ENCODE results near the gene TMPRSS3. TPM values are rescaled to one million over a fixed set of nuclear protein-coding genes. Genes with fewer than 3 reads are reported as not detected.

TMPRSS3 gene
- total and polyA plus RNA-seq, 9 of the 15 experiments (the other 6 are each of a cell fraction or from before 2014, with no cell fraction given), result 0.07 TPM; not detected in 8

GRCh38 chr21:42411197-42411869 is 15.5 kb upstream of the TMPRSS3 start (continued):
- TF ChIP-seq, protein P1, sequence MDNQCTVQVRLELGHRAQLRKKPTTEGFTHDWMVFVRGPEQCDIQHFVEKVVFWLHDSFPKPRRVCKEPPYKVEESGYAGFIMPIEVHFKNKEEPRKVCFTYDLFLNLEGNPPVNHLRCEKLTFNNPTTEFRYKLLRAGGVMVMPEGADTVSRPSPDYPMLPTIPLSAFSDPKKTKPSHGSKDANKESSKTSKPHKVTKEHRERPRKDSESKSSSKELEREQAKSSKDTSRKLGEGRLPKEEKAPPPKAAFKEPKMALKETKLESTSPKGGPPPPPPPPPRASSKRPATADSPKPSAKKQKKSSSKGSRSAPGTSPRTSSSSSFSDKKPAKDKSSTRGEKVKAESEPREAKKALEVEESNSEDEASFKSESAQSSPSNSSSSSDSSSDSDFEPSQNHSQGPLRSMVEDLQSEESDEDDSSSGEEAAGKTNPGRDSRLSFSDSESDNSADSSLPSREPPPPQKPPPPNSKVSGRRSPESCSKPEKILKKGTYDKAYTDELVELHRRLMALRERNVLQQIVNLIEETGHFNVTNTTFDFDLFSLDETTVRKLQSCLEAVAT (IDR thresholded peaks at IDR 0.05), result peak in 1 of 2 experiments; percentile 50; a peak in 1 of 4 replicates
- TF ChIP-seq TOE1 (IDR thresholded peaks at IDR 0.05; ENCODE audit: borderline replicate concordance) (no peak; the same call in 1 of the 2 replicates), TOE1 (CRISPR knock-in tag; IDR thresholded peaks at IDR 0.05; ENCODE audit: borderline replicate concordance, low read depth) (no peak), RAD21 (CRISPR knock-in tag; conservative IDR thresholded peaks at IDR 0.05 in 1 of 2, IDR thresholded peaks at IDR 0.05 in 1 of 2) (peak in 1 of 2 experiments; percentile 36; a peak in 2 of 4 replicates), HDAC1 (IDR thresholded peaks at IDR 0.05) (peak in 1 of 2 experiments; percentile 57; a peak in 1 of 4 replicates), NFRKB (IDR thresholded peaks at IDR 0.05; ENCODE audit: low read depth) (peak; percentile 52; the same call in 1 of the 2 replicates), MECOM (CRISPR knock-in tag; IDR thresholded peaks at IDR 0.05) (no peak), TSC22D4 (tag; IDR thresholded peaks at IDR 0.05) (0 out of 2 replicates have a peak, but pooled peaks have one; percentile 34), HLTF (IDR thresholded peaks at IDR 0.05) (0 out of 2 replicates have a peak, but pooled peaks have one; percentile 45), FOXK2 (conservative IDR thresholded peaks at IDR 0.05 in 1 of 2, IDR thresholded peaks at IDR 0.05 in 1 of 2; ENCODE audit: low read depth in 2 of 2) (peak in 1 of 2 experiments; percentile 30; a peak in 1 of 4 replicates), ARID2 (IDR thresholded peaks at IDR 0.05) (0 out of 2 replicates have a peak, but pooled peaks have one; percentile 23), LARP7 (IDR thresholded peaks at IDR 0.05) (peak; percentile 34; the same call in 1 of the 2 replicates), RHOXF2B (CRISPR knock-in tag; conservative IDR thresholded peaks at IDR 0.05) (no peak), ARHGAP35 (IDR thresholded peaks at IDR 0.05; ENCODE audit: partially characterized antibody) (peak; percentile 69), PHF20 (IDR thresholded peaks at IDR 0.05; ENCODE audit: partially characterized antibody) (peak; percentile 25), PHB2 (IDR thresholded peaks at IDR 0.05; ENCODE audit: low read depth) (0 out of 2 replicates have a peak, but pooled peaks have one; percentile 42), MCM3 (IDR thresholded peaks at IDR 0.05) (0 out of 2 replicates have a peak, but pooled peaks have one; percentile 30), DACH1 (IDR thresholded peaks at IDR 0.05; ENCODE audit: partially characterized antibody) (no peak), ATF1 (CRISPR knock-in tag; IDR thresholded peaks at IDR 0.05) (no peak), ATF1 (tag; IDR thresholded peaks at IDR 0.05) (no peak), PHB (CRISPR knock-in tag; IDR thresholded peaks at IDR 0.05) (no peak), BRD9 (IDR thresholded peaks at IDR 0.05; ENCODE audit: low read depth, partially characterized antibody) (peak; percentile 50), OTX1 (CRISPR knock-in tag; IDR thresholded peaks at IDR 0.05) (0 out of 2 replicates have a peak, but pooled peaks have one; percentile 5), SMC3 (conservative IDR thresholded peaks at IDR 0.05; ENCODE audit: insufficient read depth, low read depth, low read length) (0 out of 2 replicates have a peak, but pooled peaks have one; percentile 4), ZNF316 (IDR thresholded peaks at IDR 0.05) (peak; percentile 2; the same call in 1 of the 2 replicates)
- TF ChIP-seq, protein P2, sequence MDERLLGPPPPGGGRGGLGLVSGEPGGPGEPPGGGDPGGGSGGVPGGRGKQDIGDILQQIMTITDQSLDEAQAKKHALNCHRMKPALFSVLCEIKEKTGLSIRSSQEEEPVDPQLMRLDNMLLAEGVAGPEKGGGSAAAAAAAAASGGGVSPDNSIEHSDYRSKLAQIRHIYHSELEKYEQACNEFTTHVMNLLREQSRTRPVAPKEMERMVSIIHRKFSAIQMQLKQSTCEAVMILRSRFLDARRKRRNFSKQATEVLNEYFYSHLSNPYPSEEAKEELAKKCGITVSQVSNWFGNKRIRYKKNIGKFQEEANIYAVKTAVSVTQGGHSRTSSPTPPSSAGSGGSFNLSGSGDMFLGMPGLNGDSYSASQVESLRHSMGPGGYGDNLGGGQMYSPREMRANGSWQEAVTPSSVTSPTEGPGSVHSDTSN (CRISPR knock-in tag; IDR thresholded peaks at IDR 0.05; ENCODE audit: low read depth), result no peak
- TF ChIP-seq, protein P2 (tag; conservative IDR thresholded peaks at IDR 0.05; ENCODE audit: low read depth), result no peak
